Fibroblast of skin of back (primary cell): ENCODE measurements around the gene CSTPP1.
A peak's percentile ranks its signal among the peaks of the same experiment; 100 is the strongest.
"Not testable (repeated sequence)": the region's sequence is repeated elsewhere in the genome, so short reads cannot be mapped to it uniquely, and the experiment has no call there.

Experiments
- DNase-seq: peaks from one replicate; pipeline ENCODE4 v3.0.0-alpha.2; 2013

Gene CSTPP1

GRCh38 chr11:46992386-46992785 lies 55.8 kb downstream of the CSTPP1 start:
- DNase-seq: not testable (repeated sequence)

- DNase-seq: not testable (repeated sequence)
Measured at GRCh38 chr11:46997796-46998195, 61.2 kb downstream of the CSTPP1 start.

GRCh38 chr11:46999217-46999616 lies 62.7 kb downstream of the CSTPP1 start:
- DNase-seq: no peak

GRCh38 chr11:47000033-47000432 lies 63.5 kb downstream of the CSTPP1 start:
- DNase-seq: no peak

GRCh38 chr11:47001781-47002181 lies 65.2 kb downstream of the CSTPP1 start:
- DNase-seq: peak; percentile 28

GRCh38 chr11:47002390-47002789 lies 65.8 kb downstream of the CSTPP1 start:
- no peak for DNase-seq

- no peak for DNase-seq
Measured at GRCh38 chr11:47003180-47003877, 66.8 kb downstream of the CSTPP1 start.

GRCh38 chr11:47004595-47005033 lies 68.1 kb downstream of the CSTPP1 start:
- peak; percentile 96 for DNase-seq

GRCh38 chr11:47005441-47005840 lies 68.9 kb downstream of the CSTPP1 start:
- DNase-seq: no peak

- no peak for DNase-seq
Measured at GRCh38 chr11:47007579-47007978, 71.0 kb downstream of the CSTPP1 start.

GRCh38 chr11:47010179-47010578 lies 73.6 kb downstream of the CSTPP1 start:
- no peak for DNase-seq

GRCh38 chr11:47014097-47014496 lies 77.5 kb downstream of the CSTPP1 start:
- DNase-seq: no peak

GRCh38 chr11:47018637-47019036 lies 82.1 kb downstream of the CSTPP1 start:
- DNase-seq: no peak

- no peak for DNase-seq
Measured at GRCh38 chr11:47020793-47021526, 84.4 kb downstream of the CSTPP1 start.

- no peak for DNase-seq
Measured at GRCh38 chr11:47021527-47021818, 84.9 kb downstream of the CSTPP1 start.

GRCh38 chr11:47021965-47022364 lies 85.4 kb downstream of the CSTPP1 start:
- DNase-seq: no peak

GRCh38 chr11:47028195-47029093 lies 91.9 kb downstream of the CSTPP1 start:
- DNase-seq: no peak

GRCh38 chr11:47033439-47033838 lies 96.9 kb downstream of the CSTPP1 start:
- no peak for DNase-seq

- no peak for DNase-seq
Measured at GRCh38 chr11:47034091-47034490, 97.5 kb downstream of the CSTPP1 start.

GRCh38 chr11:47035108-47035507 lies 98.5 kb downstream of the CSTPP1 start:
- no peak for DNase-seq

GRCh38 chr11:47044119-47044518 lies 107.6 kb downstream of the CSTPP1 start:
- no peak for DNase-seq

GRCh38 chr11:47047972-47048371 lies 111.4 kb downstream of the CSTPP1 start:
- no peak for DNase-seq

GRCh38 chr11:47050284-47050683 lies 113.7 kb downstream of the CSTPP1 start:
- no peak for DNase-seq
